ENCODE results near the gene TRANK1. TPM values are rescaled to one million over a fixed set of nuclear protein-coding genes. Genes with fewer than 3 reads are reported as not detected.

The TRANK1 gene
- total RNA-seq (2021; ENCODE audit: unreplicated experiment) (1.1 TPM), Bru-seq, nascent RNA (percentile 16 among the genes with signal in this experiment), BruChase-seq, experiment 1, labeled RNA remaining after a 6-hour chase (percentile 19 among the genes with signal in this experiment), BruChase-seq, experiment 2, labeled RNA remaining after a 2-hour chase (percentile 16 among the genes with signal in this experiment)
- 0.14 TPM in 2 replicates for polyA plus RNA-seq (2012)
- long read RNA-seq: 0 reads

DNA sequence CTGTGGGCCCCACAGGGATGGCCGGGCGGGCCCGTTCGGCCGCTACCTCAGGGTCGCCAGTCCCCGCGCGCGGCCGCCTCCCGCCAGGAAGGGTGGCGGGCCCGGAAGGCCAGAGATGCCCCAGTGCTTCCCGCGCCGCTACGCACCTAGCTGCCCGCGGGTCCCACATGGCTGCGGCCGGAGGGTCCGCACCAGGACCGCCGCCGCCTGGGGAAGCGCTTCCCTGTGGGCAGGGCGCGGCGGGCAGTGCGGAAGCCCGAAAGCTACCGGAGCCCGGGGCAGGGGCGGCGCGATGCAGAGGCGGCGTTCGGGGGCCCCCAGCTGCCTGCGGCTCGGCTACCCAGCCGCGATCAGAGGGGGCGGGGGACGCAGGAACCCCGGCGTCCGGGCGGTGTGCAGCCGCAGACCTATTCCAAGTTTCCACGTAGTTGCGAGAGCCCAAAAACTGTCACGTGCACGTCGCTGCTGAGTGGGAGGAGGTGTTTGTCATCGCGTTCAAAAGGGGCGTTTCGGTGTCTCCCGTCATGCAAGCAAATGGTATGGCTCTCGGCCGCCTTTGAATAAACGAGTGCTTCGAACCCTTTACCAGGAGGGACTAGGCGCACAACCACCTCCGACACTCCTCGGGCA is at the start of gene TRANK1:
Gene TRANK1, minus strand, starts transcription at position 414 of the 630 bp plus-strand sequence. Its CDS starts 245 bp downstream, at position 169.
- Histone ChIP-seq H3K27ac (ENCODE audit: low read depth, low read length) (no peak within 1 kb of the TSS), H3K4me2 (ENCODE audit: low read length) (no peak within 1 kb of the TSS), H3K9me3 (ENCODE audit: control insufficient read depth in 1 of 2, insufficient read depth in 1 of 2, low read depth in 1 of 2, low read length in 2 of 2) (peaks cover 7 to 11% of the 10 kb centered on the region in 2 experiments; a peak in 3 of 4 replicates), H3K27me3 (ENCODE audit: insufficient read depth, low read length) (no peaks in the 10 kb centered on the region), H3K36me3 (ENCODE audit: control insufficient read depth in 1 of 2, insufficient read depth in 2 of 2, low read length in 2 of 2) (no peaks in the 10 kb centered on the region), H4K20me1 (ENCODE audit: insufficient read depth) (no peaks in the 10 kb centered on the region), H3K9ac (ENCODE audit: low read length) (no peak within 1 kb of the TSS), H3K4me3 (replicated peaks in 1 of 2; ENCODE audit: low read depth in 1 of 2, low read length in 2 of 2) (no peak within 1 kb of the TSS), H3K4me1 (ENCODE audit: control insufficient read depth in 1 of 2, insufficient read depth in 2 of 2, low read length in 2 of 2) (no peaks in the 10 kb centered on the region), H2AFZ (ENCODE audit: low read depth, low read length, poor library complexity, severe bottlenecking) (no peak within 1 kb of the TSS), H3K79me2 (ENCODE audit: insufficient read depth, low read length) (no peaks in the 10 kb centered on the region), H3K9me2 (ENCODE audit: insufficient read depth) (no peaks in the 10 kb centered on the region)
- DNase-seq (ENCODE audit: low read depth, low spot score): no peak
- ChIA-PET CTCF (no interaction called here), RAD21 (ENCODE audit: low non-redundant PET in 1 of 2, low total read pairs in 2 of 2, uncharacterized antibody in 2 of 2, unreplicated experiment in 2 of 2) (no interaction called here), POLR2A (no interaction called here)
- no peak for ATAC-seq
- no TSS peak for BruUV-seq (replicated peaks)
- intact Hi-C loops (cut with micrococcal nuclease): no loop called here
- TF ChIP-seq TCF7L2 (IDR thresholded peaks at IDR 0.05; ENCODE audit: borderline replicate concordance, extremely low read depth, insufficient read depth, insufficient read length): no peak
- TF ChIP-seq ZNF274 (IDR thresholded peaks at IDR 0.05; ENCODE audit: low read depth, low read length): no peak
- no peak for TF ChIP-seq CEBPB (IDR thresholded peaks at IDR 0.05; ENCODE audit: low read depth)
- no peak for TF ChIP-seq RAD21 (IDR thresholded peaks at IDR 0.05; ENCODE audit: low read depth)
- TF ChIP-seq EGR1 (IDR thresholded peaks at IDR 0.05; ENCODE audit: low read depth): no peak
- TF ChIP-seq SP1 (IDR thresholded peaks at IDR 0.05; ENCODE audit: low read depth): no peak
- TF ChIP-seq ZFX (IDR thresholded peaks at IDR 0.05): no peak
- no peak for TF ChIP-seq JUND (IDR thresholded peaks at IDR 0.05)
- TF ChIP-seq SRF (IDR thresholded peaks at IDR 0.05; ENCODE audit: low read depth): no peak
- TF ChIP-seq FOSL1 (IDR thresholded peaks at IDR 0.05; ENCODE audit: low read depth): no peak
- TF ChIP-seq ELF1 (IDR thresholded peaks at IDR 0.05; ENCODE audit: borderline replicate concordance, low read depth): no peak
- no peak for TF ChIP-seq CBX3 (IDR thresholded peaks at IDR 0.05; ENCODE audit: low read depth)
- TF ChIP-seq, protein P1, sequence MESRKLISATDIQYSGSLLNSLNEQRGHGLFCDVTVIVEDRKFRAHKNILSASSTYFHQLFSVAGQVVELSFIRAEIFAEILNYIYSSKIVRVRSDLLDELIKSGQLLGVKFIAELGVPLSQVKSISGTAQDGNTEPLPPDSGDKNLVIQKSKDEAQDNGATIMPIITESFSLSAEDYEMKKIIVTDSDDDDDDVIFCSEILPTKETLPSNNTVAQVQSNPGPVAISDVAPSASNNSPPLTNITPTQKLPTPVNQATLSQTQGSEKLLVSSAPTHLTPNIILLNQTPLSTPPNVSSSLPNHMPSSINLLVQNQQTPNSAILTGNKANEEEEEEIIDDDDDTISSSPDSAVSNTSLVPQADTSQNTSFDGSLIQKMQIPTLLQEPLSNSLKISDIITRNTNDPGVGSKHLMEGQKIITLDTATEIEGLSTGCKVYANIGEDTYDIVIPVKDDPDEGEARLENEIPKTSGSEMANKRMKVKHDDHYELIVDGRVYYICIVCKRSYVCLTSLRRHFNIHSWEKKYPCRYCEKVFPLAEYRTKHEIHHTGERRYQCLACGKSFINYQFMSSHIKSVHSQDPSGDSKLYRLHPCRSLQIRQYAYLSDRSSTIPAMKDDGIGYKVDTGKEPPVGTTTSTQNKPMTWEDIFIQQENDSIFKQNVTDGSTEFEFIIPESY (IDR thresholded peaks at IDR 0.05; ENCODE audit: extremely low read depth, insufficient replicate concordance, low read length): no peak
- no peak for TF ChIP-seq SIN3A (IDR thresholded peaks at IDR 0.05; ENCODE audit: low read depth)
- TF ChIP-seq, protein P2, sequence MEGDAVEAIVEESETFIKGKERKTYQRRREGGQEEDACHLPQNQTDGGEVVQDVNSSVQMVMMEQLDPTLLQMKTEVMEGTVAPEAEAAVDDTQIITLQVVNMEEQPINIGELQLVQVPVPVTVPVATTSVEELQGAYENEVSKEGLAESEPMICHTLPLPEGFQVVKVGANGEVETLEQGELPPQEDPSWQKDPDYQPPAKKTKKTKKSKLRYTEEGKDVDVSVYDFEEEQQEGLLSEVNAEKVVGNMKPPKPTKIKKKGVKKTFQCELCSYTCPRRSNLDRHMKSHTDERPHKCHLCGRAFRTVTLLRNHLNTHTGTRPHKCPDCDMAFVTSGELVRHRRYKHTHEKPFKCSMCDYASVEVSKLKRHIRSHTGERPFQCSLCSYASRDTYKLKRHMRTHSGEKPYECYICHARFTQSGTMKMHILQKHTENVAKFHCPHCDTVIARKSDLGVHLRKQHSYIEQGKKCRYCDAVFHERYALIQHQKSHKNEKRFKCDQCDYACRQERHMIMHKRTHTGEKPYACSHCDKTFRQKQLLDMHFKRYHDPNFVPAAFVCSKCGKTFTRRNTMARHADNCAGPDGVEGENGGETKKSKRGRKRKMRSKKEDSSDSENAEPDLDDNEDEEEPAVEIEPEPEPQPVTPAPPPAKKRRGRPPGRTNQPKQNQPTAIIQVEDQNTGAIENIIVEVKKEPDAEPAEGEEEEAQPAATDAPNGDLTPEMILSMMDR (IDR thresholded peaks at IDR 0.05 in 2 of 3, conservative IDR thresholded peaks at IDR 0.05 in 1 of 3; ENCODE audit: borderline replicate concordance in 1 of 3, insufficient read depth in 1 of 3, low read depth in 2 of 3, low read length in 2 of 3): no peak
- TF ChIP-seq REST (IDR thresholded peaks at IDR 0.05; ENCODE audit: low read depth): no peak
- no peak for TF ChIP-seq POLR2AphosphoS5 (IDR thresholded peaks at IDR 0.05; ENCODE audit: low read depth, low read length)
- no peak for TF ChIP-seq POLR2A (IDR thresholded peaks at IDR 0.05; ENCODE audit: borderline replicate concordance, extremely low read depth, insufficient read depth, insufficient read length)
